OCI-LY1 (cell line): ENCODE data around the gene CSRP1.

Experiments
- H2AFZ ChIP-seq: fragments of 200-600 bp; sonication (generic), shearing (Covaris generic); 2 replicates; pipeline ENCODE4 v1.6.0; 2014; ENCODE audit warnings: antibody characterized with exemption, mild to moderate bottlenecking, low read length
- H3F3A ChIP-seq: fragments of 200-600 bp; sonication (generic), shearing (Covaris generic); 2 replicates; pipeline ENCODE4 v1.6.0; 2014; ENCODE audit warnings: mild to moderate bottlenecking, antibody characterized with exemption, low read length, moderate library complexity; ENCODE audit not compliant: insufficient read depth
- H3K27ac ChIP-seq: fragments of 200-600 bp; sonication (generic); 2 replicates; pipeline ENCODE4 v1.5.1; 2014; ENCODE audit warnings: low read length, mixed run types, mild to moderate bottlenecking, low read depth; ENCODE audit not compliant: poor library complexity, severe bottlenecking
- H3K27me3 ChIP-seq: fragments of 200-600 bp; sonication (generic); 2 replicates; pipeline ENCODE4 v1.6.0; 2014; ENCODE audit warnings: antibody characterized with exemption, mild to moderate bottlenecking, low read length, moderate library complexity; ENCODE audit not compliant: insufficient read depth
- H3K36me3 ChIP-seq: fragments of 200-600 bp; sonication (generic); 2 replicates; pipeline ENCODE4 v1.6.1; 2014; ENCODE audit warnings: mild to moderate bottlenecking, antibody characterized with exemption, low read length, moderate library complexity, mixed read lengths; ENCODE audit not compliant: insufficient read depth
- H3K4me1 ChIP-seq: fragments of 200-600 bp; sonication (generic); 2 replicates; pipeline ENCODE4 v1.5.1; 2014; ENCODE audit warnings: mild to moderate bottlenecking, low read length, moderate library complexity; ENCODE audit not compliant: insufficient read depth, severe bottlenecking
- H3K4me2 ChIP-seq: fragments of 200-600 bp; sonication (generic), shearing (Covaris generic); 2 replicates; pipeline ENCODE4 v1.6.1; 2014; ENCODE audit warnings: low read length
- H3K4me3 ChIP-seq: fragments of 200-600 bp; sonication (generic); 2 replicates; pipeline ENCODE4 v1.5.1; 2014; ENCODE audit warnings: low read length, low read depth, mild to moderate bottlenecking, mixed read lengths; ENCODE audit not compliant: poor library complexity, severe bottlenecking
- H3K79me2 ChIP-seq: fragments of 200-600 bp; shearing (Covaris generic); 2 replicates; pipeline ENCODE4 v1.6.1; 2016; ENCODE audit warnings: mixed run types, low read length, mixed read lengths; ENCODE audit not compliant: insufficient read depth
- H3K9ac ChIP-seq: fragments of 200-600 bp; sonication (generic), shearing (Covaris generic); 2 replicates; pipeline ENCODE4 v1.6.1; 2014; ENCODE audit warnings: mild to moderate bottlenecking, low read length, mixed read lengths
- H3K9me2 ChIP-seq: fragments of 200-600 bp; sonication (generic), shearing (Covaris generic); 2 replicates; pipeline ENCODE4 v1.6.1; 2014; ENCODE audit warnings: low read depth, mild to moderate bottlenecking, low read length, mixed read lengths
- H3K9me3 ChIP-seq: fragments of 200-600 bp; shearing (Covaris generic); 2 replicates; pipeline ENCODE4 v1.6.1; 2014; ENCODE audit warnings: low read length, mixed read lengths
- H4K20me1 ChIP-seq: fragments of 200-600 bp; sonication (generic), shearing (Covaris generic); 2 replicates; pipeline ENCODE4 v1.6.0; 2016; ENCODE audit warnings: mild to moderate bottlenecking, low read length; ENCODE audit not compliant: insufficient read depth
- CTCF ChIP-seq: fragments of 200-600 bp; sonication (generic), shearing (Covaris generic); IDR thresholded peaks from 2 replicates; pipeline ENCODE4 v1.5.1; 2017; ENCODE audit warnings: mild to moderate bottlenecking, antibody characterized with exemption, low read length, moderate library complexity, mixed read lengths
- EZH2 ChIP-seq: fragments of 200-600 bp; sonication (generic), shearing (Covaris generic); IDR thresholded peaks from 2 replicates; pipeline ENCODE4 v1.8.0; 2017; ENCODE audit warnings: borderline replicate concordance, mixed run types, mild to moderate bottlenecking, antibody characterized with exemption, low read length, moderate library complexity, mixed read lengths

The CSRP1 gene

GRCh38 chr1:201505503-201505890, 1.4 kb downstream of the CSRP1 start:
- Histone ChIP-seq H3K36me3 (no peaks in the 10 kb centered on the region), H3K79me2 (no peaks in the 10 kb centered on the region), H3K4me2 (peak overlapping the region; percentile 94), H2AFZ (no peak overlapping the region), H3K4me3 (peak overlapping the region; percentile 71), H4K20me1 (no peaks in the 10 kb centered on the region), H3F3A (no peaks in the 10 kb centered on the region), H3K9me2 (no peaks in the 10 kb centered on the region), H3K27me3 (no peaks in the 10 kb centered on the region), H3K9ac (peak overlapping the region; percentile 75; the same call in 1 of the 2 replicates), H3K27ac (peak overlapping the region; percentile 37), H3K9me3 (no peaks in the 10 kb centered on the region), H3K4me1 (peaks cover 72% of the 10 kb centered on the region)
- TF ChIP-seq CTCF (no peak), EZH2 (no peak)

GRCh38 chr1:201504799-201505502, 2.0 kb downstream of the CSRP1 start:
- Histone ChIP-seq H2AFZ (no peak overlapping the region), H3K27ac (peak overlapping the region; percentile 37), H3K4me1 (peaks cover 67% of the 10 kb centered on the region), H3K9me3 (no peaks in the 10 kb centered on the region), H3F3A (no peaks in the 10 kb centered on the region), H3K9ac (no peak overlapping the region; the same call in 1 of the 2 replicates), H3K79me2 (no peaks in the 10 kb centered on the region), H3K4me2 (peak overlapping the region; percentile 94; the same call in 1 of the 2 replicates), H3K9me2 (no peaks in the 10 kb centered on the region), H3K27me3 (no peaks in the 10 kb centered on the region), H3K36me3 (no peaks in the 10 kb centered on the region), H4K20me1 (no peaks in the 10 kb centered on the region), H3K4me3 (peak overlapping the region; percentile 71)
- TF ChIP-seq EZH2: no peak
- TF ChIP-seq CTCF: no peak

- H3K9me3 ChIP-seq: no peaks in the 10 kb centered on the region
Observed at GRCh38 chr1:201504179-201504631, 2.7 kb downstream of the CSRP1 start.

More at GRCh38 chr1:201504179-201504631, 2.7 kb downstream of the CSRP1 start:
- Histone ChIP-seq H3K36me3 (no peaks in the 10 kb centered on the region), H3K4me3 (no peak overlapping the region), H3K79me2 (no peaks in the 10 kb centered on the region), H3K9ac (no peak overlapping the region), H3K9me2 (no peaks in the 10 kb centered on the region), H3K4me2 (0 out of 2 replicates have a peak overlapping the region, but pooled peaks have one; percentile 7), H3K27ac (no peak overlapping the region), H3F3A (no peaks in the 10 kb centered on the region), H3K27me3 (no peaks in the 10 kb centered on the region), H2AFZ (no peak overlapping the region), H4K20me1 (no peaks in the 10 kb centered on the region), H3K4me1 (peaks cover 66% of the 10 kb centered on the region)
- TF ChIP-seq CTCF (no peak), EZH2 (no peak)
